H7 (cell line): Measurements from ENCODE around the gene HIVEP3. TPM values are rescaled to one million over a fixed set of nuclear protein-coding genes. Genes with fewer than 3 reads are reported as not detected.
A peak's percentile ranks its signal among the peaks of the same experiment; 100 is the strongest.

Experiments
- DNase-seq: peaks from one replicate; pipeline ENCODE4 v3.0.0; 2012
- H3K27me3 ChIP-seq: 2 replicates; pipeline ENCODE4 v1.6.0; 2011; ENCODE audit warnings: mild to moderate bottlenecking, low read length; ENCODE audit not compliant: control insufficient read depth, insufficient read depth
- H3K36me3 ChIP-seq: replicated peaks from 2 replicates; pipeline ENCODE4 v1.5.1; 2011; ENCODE audit warnings: low read length; ENCODE audit not compliant: control insufficient read depth, insufficient read depth
- H3K4me3 ChIP-seq: 2 replicates; pipeline ENCODE4 v1.5.1; 2011; ENCODE audit warnings: low read depth, mild to moderate bottlenecking, control low read depth, low read length, moderate library complexity; ENCODE audit not compliant: insufficient read depth
- total RNA-seq: library from RNA; depleted of rRNA; stranded (reverse); fragments of >200 nt; shearing (Covaris generic); gene quantifications from 2 replicates; pipeline ENCODE4 v1.2.3, GENCODE V29; 2014

The HIVEP3 gene
- total RNA-seq, 1 experiment from 2014 or later = 1.8 TPM

DNA sequence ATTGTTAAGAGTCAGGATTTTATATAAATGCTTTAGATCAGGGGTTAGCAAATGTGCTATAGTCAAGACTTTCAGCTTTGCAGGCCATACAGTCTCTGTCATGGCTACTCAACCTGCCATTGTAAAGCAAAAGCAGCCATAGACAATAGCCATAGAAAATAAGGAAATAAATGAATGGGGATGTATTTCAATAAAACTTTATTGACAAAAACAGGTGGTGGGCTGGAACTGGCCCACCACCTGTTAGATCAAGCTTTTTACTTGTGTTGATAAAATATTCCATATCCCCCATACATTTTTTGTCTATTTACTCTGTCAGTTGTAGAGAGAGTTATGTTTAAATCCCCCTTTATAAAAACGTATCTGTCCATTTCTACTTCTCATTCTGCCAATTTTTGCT lies 98.9 kb downstream of the HIVEP3 start:
- DNase-seq = no peak
- no peaks in the 10 kb centered on the region for H3K36me3 ChIP-seq
- H3K27me3 ChIP-seq = no peaks in the 10 kb centered on the region
- H3K4me3 ChIP-seq = no peak overlapping the region

DNA sequence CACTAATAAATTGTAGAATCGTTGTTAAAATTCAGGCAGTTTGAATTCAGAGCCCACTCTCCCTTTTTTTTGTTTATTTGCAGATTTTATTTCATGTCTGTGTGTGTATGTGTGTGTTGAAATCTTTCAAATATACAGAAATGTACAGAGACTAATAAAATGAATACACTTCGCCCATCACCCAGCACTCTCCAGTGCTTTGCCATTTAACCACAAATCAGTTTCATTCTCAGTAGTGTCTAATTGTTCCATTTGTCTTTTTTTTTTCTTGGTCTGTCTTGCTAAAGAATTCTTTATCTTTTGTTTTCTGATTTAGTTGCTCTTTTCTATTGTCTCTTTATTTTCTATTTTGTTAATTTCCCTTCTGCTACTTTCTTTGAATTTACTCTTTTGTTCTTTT lies 99.7 kb downstream of the HIVEP3 start:
- no peaks in the 10 kb centered on the region for H3K27me3 ChIP-seq
- no peaks in the 10 kb centered on the region for H3K36me3 ChIP-seq
- no peak for DNase-seq
- H3K4me3 ChIP-seq = no peak overlapping the region

DNA sequence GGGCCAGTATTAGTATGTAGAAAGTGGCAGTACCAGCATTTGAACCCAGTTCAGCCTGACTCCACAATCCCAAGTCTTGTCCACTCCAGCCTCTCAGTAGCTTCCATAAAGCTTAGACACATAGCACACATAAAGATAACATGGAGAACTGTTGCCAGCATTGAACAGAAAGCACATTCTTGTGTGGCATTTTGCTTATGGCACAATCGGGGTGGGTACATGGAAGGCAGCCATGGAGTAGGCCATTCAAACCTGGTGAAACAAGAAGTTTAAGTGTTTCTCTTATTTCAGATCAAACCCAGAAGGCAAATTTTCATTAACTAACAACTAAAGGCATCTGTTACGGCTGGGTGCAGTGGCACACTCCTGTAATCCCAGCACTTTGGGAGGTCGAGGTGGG lies 102.7 kb downstream of the HIVEP3 start:
- no peak for DNase-seq

DNA sequence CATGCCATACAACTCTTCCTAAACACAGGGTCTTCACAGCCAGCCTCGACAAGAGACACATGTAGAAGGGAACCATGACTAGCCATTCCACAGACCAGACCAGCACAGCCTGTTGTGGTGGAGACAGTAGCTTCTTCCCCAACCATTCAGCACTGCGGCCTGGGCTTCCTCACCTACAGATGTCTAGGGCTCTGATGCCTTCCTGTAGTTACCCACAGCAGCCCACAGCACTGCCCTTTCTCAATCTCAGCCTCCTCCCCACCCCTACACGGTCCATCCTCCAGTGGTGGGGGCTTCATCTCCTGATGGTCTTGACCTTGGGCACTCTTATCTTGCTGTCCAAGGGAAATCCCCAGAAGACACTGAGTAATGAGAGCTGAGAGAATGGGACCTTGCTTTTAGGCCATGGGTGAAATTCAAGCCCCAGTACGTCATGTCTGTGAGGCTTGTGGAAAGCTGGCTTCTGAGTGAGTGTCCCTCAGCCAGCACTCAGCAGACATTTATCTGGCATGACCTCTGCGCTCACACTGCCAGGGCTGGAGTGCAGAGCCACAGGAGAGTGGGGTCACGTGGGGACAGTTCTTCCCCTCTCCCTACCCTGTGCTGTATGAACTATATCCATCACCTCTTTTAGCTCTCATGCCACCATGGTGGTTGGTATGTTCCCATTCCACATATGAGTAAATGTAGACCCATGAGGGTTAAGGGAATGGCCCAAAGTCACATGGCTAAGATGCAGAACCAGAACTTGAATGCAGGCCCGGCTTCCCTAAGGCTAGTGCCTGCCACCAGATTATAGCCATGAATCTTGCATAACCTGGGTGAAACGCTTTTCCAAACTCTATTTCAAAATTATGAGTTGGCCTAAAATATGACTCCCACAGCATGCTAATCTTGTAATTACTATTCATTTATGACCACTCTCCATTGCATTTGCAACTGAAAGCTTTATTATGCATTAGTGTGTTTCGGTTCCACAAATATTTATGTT lies 104.7 kb downstream of the HIVEP3 start:
- Histone ChIP-seq H3K4me3 (no peak overlapping the region), H3K36me3 (no peaks in the 10 kb centered on the region), H3K27me3 (no peaks in the 10 kb centered on the region)
- no peak for DNase-seq

More for the DNA sequence above, 102.7 kb downstream of the HIVEP3 start:
- Histone ChIP-seq H3K4me3 (no peak overlapping the region), H3K27me3 (no peaks in the 10 kb centered on the region), H3K36me3 (no peaks in the 10 kb centered on the region)

DNA sequence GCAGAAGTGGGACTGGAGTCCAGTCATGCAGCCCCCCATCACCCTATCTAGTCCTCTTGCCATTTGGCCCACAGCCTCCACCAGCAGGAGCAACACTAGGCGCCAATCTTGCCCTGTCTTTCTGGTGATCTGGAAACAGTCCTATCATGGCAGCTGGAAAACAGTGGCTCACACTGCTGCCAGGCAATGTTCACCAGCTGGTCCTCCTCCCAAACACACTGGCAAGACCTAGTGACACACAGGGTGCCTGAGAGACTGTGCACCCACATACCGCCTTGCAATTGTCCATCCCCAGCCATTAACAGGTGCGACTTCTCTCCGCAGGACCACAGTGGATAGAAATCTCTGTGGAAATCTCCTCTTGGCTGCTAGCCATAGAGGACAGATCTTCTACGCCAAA lies 105.5 kb downstream of the HIVEP3 start:
- no peaks in the 10 kb centered on the region for H3K36me3 ChIP-seq
- no peak overlapping the region for H3K4me3 ChIP-seq
- no peaks in the 10 kb centered on the region for H3K27me3 ChIP-seq
- DNase-seq = no peak

DNA sequence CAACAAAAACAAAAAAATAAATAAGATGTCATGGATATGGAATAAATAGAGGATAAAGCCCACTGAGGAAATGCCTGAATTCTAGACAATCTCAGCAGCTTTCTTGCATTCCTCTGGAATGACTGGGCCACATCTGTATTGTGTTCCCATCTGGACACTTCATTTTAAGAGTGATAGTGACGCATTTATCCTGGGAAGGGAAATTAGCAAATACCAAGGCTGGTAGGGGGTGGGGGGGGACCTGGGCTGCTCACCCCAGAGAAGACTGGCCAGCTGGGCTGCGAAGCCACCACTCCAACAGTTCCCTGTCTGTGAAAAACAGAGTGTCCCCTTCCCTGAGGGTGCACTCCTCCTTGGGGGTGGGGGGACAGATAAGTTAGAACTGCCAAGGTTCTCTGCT lies 106.3 kb downstream of the HIVEP3 start:
- Histone ChIP-seq H3K36me3 (no peaks in the 10 kb centered on the region), H3K27me3 (no peaks in the 10 kb centered on the region)
- DNase-seq = no peak

DNA sequence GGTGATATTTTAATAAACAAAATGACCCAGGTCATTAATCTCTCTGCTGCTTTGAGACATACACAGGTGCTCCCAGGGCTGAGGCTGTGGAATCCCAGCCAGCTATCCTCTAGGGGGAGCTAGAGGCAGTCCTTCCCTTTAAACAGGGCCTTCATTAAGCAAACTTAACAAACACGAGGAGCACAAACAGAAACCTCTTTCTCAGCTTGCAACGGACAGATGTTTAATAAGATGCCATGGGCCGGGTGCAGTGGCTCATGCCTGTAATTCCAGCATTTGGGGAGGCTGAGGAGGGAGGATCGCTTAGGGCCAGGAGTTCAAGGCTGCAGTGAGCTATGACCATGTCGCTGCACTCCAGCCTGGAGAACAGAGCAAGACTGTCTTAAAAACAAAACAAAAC lies 106.7 kb downstream of the HIVEP3 start:
- peak; percentile 83 for DNase-seq
- H3K27me3 ChIP-seq = no peaks in the 10 kb centered on the region
- no peak overlapping the region for H3K4me3 ChIP-seq
- no peaks in the 10 kb centered on the region for H3K36me3 ChIP-seq

More for the DNA sequence above, 106.3 kb downstream of the HIVEP3 start:
- no peak overlapping the region for H3K4me3 ChIP-seq

DNA sequence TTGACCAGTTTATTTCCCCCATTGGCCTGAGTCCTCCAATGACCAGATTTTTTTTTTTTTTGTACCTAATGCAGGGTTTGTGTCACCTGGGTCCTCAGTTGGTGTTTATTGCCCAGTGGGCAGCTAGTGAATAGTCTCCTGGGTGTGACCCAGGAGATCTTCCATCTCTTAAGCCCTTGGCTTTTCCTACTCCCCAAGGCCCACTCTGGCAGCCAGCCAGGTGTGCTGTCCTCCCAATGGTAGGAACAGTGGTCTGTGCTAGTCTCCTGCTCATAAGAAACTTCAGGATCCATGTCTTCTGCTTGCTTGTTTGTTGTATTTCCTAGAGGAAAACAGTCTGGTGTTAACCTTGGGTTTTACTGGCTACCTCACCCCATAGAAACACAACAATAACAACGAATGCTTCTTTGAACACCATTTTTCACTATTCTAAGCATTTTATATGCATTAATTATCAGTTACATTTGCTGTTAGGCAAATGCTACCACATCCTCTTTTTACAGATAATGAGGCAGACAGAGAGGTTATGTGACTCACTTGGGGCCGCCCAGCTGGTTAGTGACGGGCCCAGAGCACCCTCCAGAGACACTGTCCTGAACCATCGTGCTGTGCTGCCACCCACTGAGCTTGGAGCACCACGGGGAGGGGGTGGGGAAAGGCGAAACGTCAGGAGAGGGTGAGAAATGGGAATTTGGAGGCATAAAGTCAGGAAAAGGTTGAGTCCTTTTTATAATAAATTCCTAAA lies 107.5 kb downstream of the HIVEP3 start:
- DNase-seq = no peak
- no peaks in the 10 kb centered on the region for H3K36me3 ChIP-seq
- H3K27me3 ChIP-seq = no peaks in the 10 kb centered on the region

DNA sequence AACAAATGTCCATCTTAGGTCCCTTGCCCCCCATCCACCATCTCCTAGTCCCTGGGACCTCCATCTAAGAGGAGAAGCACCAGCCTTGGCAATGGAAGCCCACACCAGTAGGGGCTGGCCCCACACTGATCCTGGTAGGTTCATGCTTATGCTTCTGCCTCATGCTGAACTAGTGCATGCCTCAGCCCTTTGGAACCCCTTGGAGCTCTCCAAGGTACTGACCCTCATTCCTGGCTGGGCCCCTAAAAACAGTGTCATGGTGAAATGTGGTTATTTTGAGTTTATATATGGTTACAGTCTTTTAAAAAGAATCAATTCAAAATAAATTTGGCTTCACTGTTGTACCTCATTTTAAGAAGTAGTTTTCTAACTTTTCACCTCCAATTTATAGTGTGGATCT lies 108.3 kb downstream of the HIVEP3 start:
- Histone ChIP-seq H3K27me3 (no peaks in the 10 kb centered on the region), H3K4me3 (no peak overlapping the region), H3K36me3 (no peaks in the 10 kb centered on the region)
- DNase-seq = peak; percentile 70

More for the DNA sequence above, 107.5 kb downstream of the HIVEP3 start:
- H3K4me3 ChIP-seq = no peak overlapping the region

DNA sequence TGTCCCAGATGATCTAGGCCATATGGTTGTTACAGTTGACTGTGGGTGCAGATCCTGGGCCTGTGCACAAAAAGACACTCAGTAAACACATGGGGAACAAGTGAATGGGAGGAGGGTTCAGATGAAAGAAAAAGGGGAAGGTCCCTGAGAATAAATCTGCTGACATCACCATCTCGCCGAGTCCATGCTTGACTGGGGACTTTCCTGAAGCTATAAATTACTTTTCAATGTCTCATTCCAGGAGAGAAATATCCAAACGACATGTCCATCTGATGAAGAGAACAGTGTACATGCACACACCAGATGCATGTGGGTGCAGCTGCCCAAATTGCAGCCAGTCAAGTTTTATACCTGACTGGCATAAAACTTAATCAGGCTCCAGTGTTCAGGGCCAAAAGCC lies 109.0 kb downstream of the HIVEP3 start:
- Histone ChIP-seq H3K36me3 (no peaks in the 10 kb centered on the region), H3K4me3 (no peak overlapping the region), H3K27me3 (no peaks in the 10 kb centered on the region)
- DNase-seq = no peak

DNA sequence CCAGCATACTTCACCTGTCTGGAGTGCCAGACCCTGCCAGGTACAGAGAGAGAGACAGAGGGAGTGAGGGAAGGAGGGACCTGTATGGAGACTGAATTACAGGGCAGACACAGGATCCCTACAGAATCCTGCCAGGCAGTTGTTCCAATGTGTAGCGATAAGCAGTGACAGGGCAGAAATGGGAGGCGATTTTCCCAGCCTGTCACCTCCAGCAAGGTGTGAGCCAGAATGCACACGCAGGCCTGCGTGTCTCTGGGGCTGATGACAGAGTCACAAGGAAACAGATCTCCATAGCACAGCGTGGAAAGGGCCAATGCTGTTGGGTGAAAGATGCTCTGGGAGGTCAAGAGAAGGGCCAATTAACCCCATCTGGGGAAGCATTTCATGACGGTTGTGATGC lies 111.3 kb downstream of the HIVEP3 start:
- no peak for DNase-seq
- no peaks in the 10 kb centered on the region for H3K36me3 ChIP-seq
- no peak overlapping the region for H3K4me3 ChIP-seq
- no peaks in the 10 kb centered on the region for H3K27me3 ChIP-seq

DNA sequence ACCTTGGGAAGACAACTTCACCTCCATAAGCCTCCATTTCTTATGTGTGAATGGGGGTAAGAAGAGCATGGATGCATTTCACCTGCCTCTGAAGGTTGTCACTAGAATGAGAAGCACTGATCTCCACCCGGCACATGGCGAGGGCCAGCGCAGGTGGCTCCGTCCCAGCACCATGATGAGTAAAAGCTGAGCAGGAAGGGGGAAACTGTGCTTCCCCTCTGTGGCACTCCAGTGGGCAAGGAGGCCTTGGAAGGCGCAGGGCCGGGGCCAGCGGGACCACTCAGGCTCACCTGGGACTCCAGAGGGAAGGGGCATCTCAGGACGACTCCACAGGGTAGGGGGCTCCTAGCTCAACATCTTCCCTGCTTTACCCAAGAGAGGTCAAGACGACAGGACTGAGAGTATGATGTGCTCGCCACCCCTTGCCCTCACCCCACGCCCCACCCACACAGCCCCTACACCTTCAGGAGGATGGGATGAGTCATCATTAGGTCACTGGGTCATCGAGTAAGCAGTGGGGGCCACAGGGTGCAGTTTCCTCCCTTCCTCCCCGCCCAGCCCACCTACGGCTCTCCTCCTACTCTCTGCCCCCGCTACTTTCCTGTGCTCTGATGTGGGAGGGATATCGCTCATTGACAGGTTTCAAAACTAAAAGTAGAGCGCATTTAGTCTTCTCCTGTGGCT lies 112.1 kb downstream of the HIVEP3 start:
- Histone ChIP-seq H3K27me3 (no peaks in the 10 kb centered on the region), H3K4me3 (no peak overlapping the region), H3K36me3 (no peaks in the 10 kb centered on the region)
- DNase-seq = no peak

DNA sequence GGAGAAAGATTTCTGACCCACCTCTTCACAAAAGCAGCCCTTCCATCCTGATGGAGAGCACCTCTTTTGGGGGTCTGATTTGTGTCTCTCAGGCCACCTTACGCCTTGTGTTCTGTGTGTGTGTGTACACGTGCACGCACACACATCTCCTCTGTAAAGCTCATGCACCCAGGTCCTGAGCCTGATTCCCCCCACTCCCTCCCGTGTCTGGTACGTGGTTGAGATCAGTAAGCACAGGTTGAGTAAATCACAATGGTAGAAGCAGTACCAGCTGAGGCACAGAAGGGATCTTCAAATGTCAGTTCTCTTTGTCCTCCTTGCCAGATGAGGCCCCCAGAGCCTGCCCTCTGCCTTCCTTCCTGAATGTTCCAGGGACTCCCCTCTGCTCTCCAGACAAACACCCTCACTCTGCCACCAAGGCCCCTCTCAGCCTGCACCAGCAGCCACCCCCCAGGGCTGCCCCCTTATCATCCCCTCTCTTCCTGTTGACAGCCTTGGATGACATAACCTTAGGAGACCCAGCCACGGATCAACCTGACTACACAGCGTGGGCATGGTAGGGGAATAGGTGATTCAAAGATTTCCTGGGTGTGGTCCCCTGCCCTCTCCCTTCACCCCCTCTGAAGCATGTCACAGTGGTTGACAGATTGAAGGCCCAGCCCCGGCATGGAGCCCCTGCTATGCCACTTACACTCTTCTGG lies 112.8 kb downstream of the HIVEP3 start:
- Histone ChIP-seq H3K27me3 (no peaks in the 10 kb centered on the region), H3K36me3 (no peaks in the 10 kb centered on the region), H3K4me3 (no peak overlapping the region)
- no peak for DNase-seq

DNA sequence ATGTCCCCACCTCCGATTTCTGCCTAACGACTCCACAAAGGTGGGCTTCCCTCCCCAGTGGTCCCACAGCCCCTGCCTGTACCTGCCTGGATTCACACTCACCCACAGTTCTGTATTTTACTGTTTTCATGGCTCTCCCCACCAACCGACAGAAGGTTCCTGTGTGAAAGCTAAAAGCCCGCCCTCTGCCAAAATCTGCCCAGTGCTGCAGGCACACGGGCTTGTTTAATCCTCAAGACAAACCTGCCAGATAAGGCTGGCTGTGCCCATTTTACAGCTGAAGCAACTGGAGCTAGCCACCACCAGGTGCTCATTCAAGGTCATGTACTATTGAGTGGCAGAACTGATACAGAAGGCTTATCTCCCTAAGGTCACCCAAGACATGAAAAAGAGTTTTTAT lies 114.5 kb downstream of the HIVEP3 start:
- Histone ChIP-seq H3K36me3 (no peaks in the 10 kb centered on the region), H3K4me3 (no peak overlapping the region), H3K27me3 (no peaks in the 10 kb centered on the region)
- no peak for DNase-seq
